Measurements from ENCODE around the gene PDIA3. TPM values are rescaled to one million over a fixed set of nuclear protein-coding genes. Genes with fewer than 3 reads are reported as not detected.
A peak's percentile ranks its signal among the peaks of the same experiment; 100 is the strongest.

The PDIA3 gene
- total RNA-seq, 2 donors from 2014 or later: 578 to 589 TPM

- Mint-ChIP-seq H3K4me3 (peak overlapping the region; percentile 89), H3K36me3 (ENCODE audit: low read depth) (peaks cover 19% of the 10 kb centered on the region), H3K9me3 (no peaks in the 10 kb centered on the region), H3K27me3 (ENCODE audit: insufficient read depth) (no peaks in the 10 kb centered on the region), H3K27ac (no peak overlapping the region), H3K4me1 (peaks cover 18% of the 10 kb centered on the region)
- H3K4me1 ChIP-seq (ENCODE audit: control insufficient read depth, insufficient read depth, low read length): no peaks in the 10 kb centered on the region
- TF ChIP-seq, protein P1, sequence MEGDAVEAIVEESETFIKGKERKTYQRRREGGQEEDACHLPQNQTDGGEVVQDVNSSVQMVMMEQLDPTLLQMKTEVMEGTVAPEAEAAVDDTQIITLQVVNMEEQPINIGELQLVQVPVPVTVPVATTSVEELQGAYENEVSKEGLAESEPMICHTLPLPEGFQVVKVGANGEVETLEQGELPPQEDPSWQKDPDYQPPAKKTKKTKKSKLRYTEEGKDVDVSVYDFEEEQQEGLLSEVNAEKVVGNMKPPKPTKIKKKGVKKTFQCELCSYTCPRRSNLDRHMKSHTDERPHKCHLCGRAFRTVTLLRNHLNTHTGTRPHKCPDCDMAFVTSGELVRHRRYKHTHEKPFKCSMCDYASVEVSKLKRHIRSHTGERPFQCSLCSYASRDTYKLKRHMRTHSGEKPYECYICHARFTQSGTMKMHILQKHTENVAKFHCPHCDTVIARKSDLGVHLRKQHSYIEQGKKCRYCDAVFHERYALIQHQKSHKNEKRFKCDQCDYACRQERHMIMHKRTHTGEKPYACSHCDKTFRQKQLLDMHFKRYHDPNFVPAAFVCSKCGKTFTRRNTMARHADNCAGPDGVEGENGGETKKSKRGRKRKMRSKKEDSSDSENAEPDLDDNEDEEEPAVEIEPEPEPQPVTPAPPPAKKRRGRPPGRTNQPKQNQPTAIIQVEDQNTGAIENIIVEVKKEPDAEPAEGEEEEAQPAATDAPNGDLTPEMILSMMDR (conservative IDR thresholded peaks at IDR 0.05): no peak
- H3K27me3 ChIP-seq (ENCODE audit: control insufficient read depth, insufficient read depth, low read length, poor library complexity, severe bottlenecking): no peaks in the 10 kb centered on the region
- peaks cover 36% of the 10 kb centered on the region for H3K36me3 ChIP-seq (ENCODE audit: control insufficient read depth, insufficient read depth, low read length)
- DNase-seq: no peak
- no peaks in the 10 kb centered on the region for H3K9me3 ChIP-seq (ENCODE audit: control insufficient read depth, low read length)
- no peak overlapping the region for H3K9ac ChIP-seq (ENCODE audit: extremely low read depth, low read length, poor library complexity, severe bottlenecking)
- WGBS, 2 experiments (ENCODE audit: insufficient coverage in 1 of 2, insufficient read length in 1 of 2): 89% methylated on average over 2 of the region's 3 CpGs; no CpG with 5 or more reads in 1 of the 2 experiments
- H3K27ac ChIP-seq (ENCODE audit: low read depth, low read length): no peak overlapping the region
- H3K4me3 ChIP-seq (ENCODE audit: low read length): peak overlapping the region; percentile 99
Measured at GRCh38 chr15:43748376-43748775, 2.1 kb downstream of the PDIA3 start.

GRCh38 chr15:43749690-43750345 is 3.6 kb downstream of the PDIA3 start:
- no peak overlapping the region for H3K27ac Mint-ChIP-seq
- peaks cover 18% of the 10 kb centered on the region for H3K4me1 Mint-ChIP-seq
- H3K4me3 Mint-ChIP-seq: peak overlapping the region; percentile 89
- no peaks in the 10 kb centered on the region for H3K4me1 ChIP-seq (ENCODE audit: control insufficient read depth, insufficient read depth, low read length)
- WGBS, 2 experiments (ENCODE audit: insufficient coverage in 1 of 2, insufficient read length in 1 of 2): 94 to 96% methylated on average over 6 to 12 of the region's 12 CpGs
- peaks cover 50% of the 10 kb centered on the region for H3K36me3 ChIP-seq (ENCODE audit: control insufficient read depth, insufficient read depth, low read length)
- TF ChIP-seq, protein P1 (conservative IDR thresholded peaks at IDR 0.05): no peak
- H3K4me3 ChIP-seq (ENCODE audit: low read length): peak overlapping the region; percentile 35
- H3K27me3 ChIP-seq (ENCODE audit: control insufficient read depth, insufficient read depth, low read length, poor library complexity, severe bottlenecking): no peaks in the 10 kb centered on the region
- H3K9ac ChIP-seq (ENCODE audit: extremely low read depth, low read length, poor library complexity, severe bottlenecking): no peak overlapping the region
- no peaks in the 10 kb centered on the region for H3K9me3 Mint-ChIP-seq
- no peak overlapping the region for H3K27ac ChIP-seq (ENCODE audit: low read depth, low read length)
- DNase-seq: no peak
- H3K9me3 ChIP-seq (ENCODE audit: control insufficient read depth, low read length): no peaks in the 10 kb centered on the region
- H3K27me3 Mint-ChIP-seq (ENCODE audit: insufficient read depth): no peaks in the 10 kb centered on the region
- peaks cover 31% of the 10 kb centered on the region for H3K36me3 Mint-ChIP-seq (ENCODE audit: low read depth)

DNA sequence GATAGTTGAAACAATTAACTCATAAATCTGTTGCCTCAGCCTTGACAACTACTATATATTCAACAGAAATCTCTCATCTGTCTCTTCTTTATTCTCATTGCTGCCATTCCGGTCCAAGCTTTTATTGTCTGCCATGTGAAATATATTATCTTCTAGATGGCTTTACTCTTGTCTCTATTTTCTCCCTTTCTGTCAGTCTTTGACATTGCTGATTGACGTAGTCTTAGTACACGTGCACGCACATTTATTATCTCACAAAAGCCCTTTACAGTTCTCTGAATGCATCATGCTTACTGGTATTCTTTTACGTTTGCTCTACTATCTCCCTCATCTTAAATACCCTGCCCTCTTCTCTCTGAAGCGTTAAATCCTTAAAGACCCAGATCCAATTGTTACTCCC is 5.6 kb downstream of the PDIA3 start:
- Histone ChIP-seq H3K4me1 (ENCODE audit: control insufficient read depth, insufficient read depth, low read length) (no peaks in the 10 kb centered on the region), H3K4me3 (ENCODE audit: low read length) (peak overlapping the region; percentile 25), H3K9me3 (ENCODE audit: control insufficient read depth, low read length) (no peaks in the 10 kb centered on the region), H3K36me3 (ENCODE audit: control insufficient read depth, insufficient read depth, low read length) (peaks cover 69% of the 10 kb centered on the region), H3K9ac (ENCODE audit: extremely low read depth, low read length, poor library complexity, severe bottlenecking) (no peak overlapping the region), H3K27me3 (ENCODE audit: control insufficient read depth, insufficient read depth, low read length, poor library complexity, severe bottlenecking) (no peaks in the 10 kb centered on the region), H3K27ac (ENCODE audit: low read depth, low read length) (no peak overlapping the region)
- Mint-ChIP-seq H3K36me3 (ENCODE audit: low read depth) (peaks cover 48% of the 10 kb centered on the region), H3K4me1 (peaks cover 18% of the 10 kb centered on the region), H3K4me3 (no peak overlapping the region), H3K27me3 (ENCODE audit: insufficient read depth) (no peaks in the 10 kb centered on the region), H3K9me3 (no peaks in the 10 kb centered on the region), H3K27ac (no peak overlapping the region)
- DNase-seq: no peak
- WGBS, 2 experiments (ENCODE audit: insufficient coverage in 1 of 2, insufficient read length in 1 of 2): 86 to 90% methylated on average over 5 to 6 of the region's 6 CpGs
- TF ChIP-seq, protein P1 (conservative IDR thresholded peaks at IDR 0.05): no peak

Measured in endodermal cell (in vitro differentiated cells).